GM18873 (cell line): ENCODE results near the gene RTBDN.
"Not testable (repeated sequence)": the region's sequence is repeated elsewhere in the genome, so short reads cannot be mapped to it uniquely, and the experiment has no call there.

Experiments
- ATAC-seq: cut with Tn5 transposase; IDR thresholded peaks from one replicate; pipeline ENCODE4 v1.9.1; 2021; ENCODE audit warnings: mild to moderate bottlenecking, moderate library complexity, moderate number of reproducible peaks; ENCODE audit not compliant: unreplicated experiment, low FRiP score

Gene RTBDN

GRCh38 chr19:12825254-12826131, 8.9 kb downstream of the RTBDN start:
- ATAC-seq, result no peak

- no peak for ATAC-seq
Measured at GRCh38 chr19:12821761-12822160, 12.6 kb downstream of the RTBDN start.

GRCh38 chr19:12817810-12818209, 16.6 kb downstream of the RTBDN start:
- ATAC-seq, result not testable (repeated sequence)

- not testable (repeated sequence) for ATAC-seq
Measured at GRCh38 chr19:12817188-12817587, 17.2 kb downstream of the RTBDN start.

GRCh38 chr19:12815088-12815487, 19.3 kb downstream of the RTBDN start:
- ATAC-seq, result no peak

- ATAC-seq, result no peak
Measured at GRCh38 chr19:12806242-12807081, 27.9 kb downstream of the RTBDN start, which contains the start of gene RNASEH2A. Gene RNASEH2A, plus strand, starts transcription at chr19:12806584. Its CDS starts 90 bp downstream, at chr19:12806674.

- no peak for ATAC-seq
Measured at GRCh38 chr19:12804051-12804450, 30.3 kb downstream of the RTBDN start.

GRCh38 chr19:12802267-12803106, 31.9 kb downstream of the RTBDN start:
- ATAC-seq, result no peak

GRCh38 chr19:12801466-12802266, 32.7 kb downstream of the RTBDN start, which contains the start of the genes PRDX2 and THSD8:
Gene PRDX2, minus strand, starts transcription at chr19:12801800. Its CDS starts 539 bp downstream, at chr19:12801261.
Gene THSD8, plus strand, starts transcription at chr19:12802069. Its CDS starts 3 bp downstream, at chr19:12802072.
- no peak for ATAC-seq

- ATAC-seq, result no peak
Measured at GRCh38 chr19:12800923-12801465, 33.4 kb downstream of the RTBDN start.

- ATAC-seq, result no peak
Measured at GRCh38 chr19:12800466-12800770, 34.0 kb downstream of the RTBDN start.

GRCh38 chr19:12799742-12800465, 34.5 kb downstream of the RTBDN start:
- ATAC-seq, result no peak

- not testable (repeated sequence) for ATAC-seq
Measured at GRCh38 chr19:12797607-12798006, 36.8 kb downstream of the RTBDN start.

GRCh38 chr19:12797141-12797587, 37.2 kb downstream of the RTBDN start:
- ATAC-seq, result no peak

GRCh38 chr19:12796146-12797071, 38.0 kb downstream of the RTBDN start:
- ATAC-seq, result no peak

GRCh38 chr19:12794971-12795381, 39.4 kb downstream of the RTBDN start:
- no peak for ATAC-seq

- no peak for ATAC-seq
Measured at GRCh38 chr19:12794196-12794941, 40.0 kb downstream of the RTBDN start.
